NOMO-1 treated with DMSO at 0.1 percent for 48 hours (cell line): Measurements from ENCODE around the gene TMEM187.
"Not testable (repeated sequence)": the region's sequence is repeated elsewhere in the genome, so short reads cannot be mapped to it uniquely, and the experiment has no call there.

Experiments used
- DNase-seq: peaks from one replicate; lab custom pipeline; 2025; ENCODE audit not compliant: unreplicated experiment; lab: John Stamatoyannopoulos, UW

The TMEM187 gene

GRCh38 chrX:153994398-153994797, 21.8 kb downstream of the TMEM187 start:
- not testable (repeated sequence) for DNase-seq

GRCh38 chrX:153995504-153995903, 22.9 kb downstream of the TMEM187 start:
- DNase-seq, result no peak

GRCh38 chrX:153999359-154000037, 26.9 kb downstream of the TMEM187 start:
- DNase-seq, result no peak

GRCh38 chrX:154000051-154000450, 27.5 kb downstream of the TMEM187 start:
- no peak for DNase-seq

- DNase-seq, result peak; percentile 87
Observed at GRCh38 chrX:154002215-154002719, 29.7 kb downstream of the TMEM187 start.

GRCh38 chrX:154004315-154004714, 31.8 kb downstream of the TMEM187 start:
- no peak for DNase-seq

GRCh38 chrX:154006947-154007346, 34.4 kb downstream of the TMEM187 start:
- no peak for DNase-seq

- DNase-seq, result no peak
Observed at GRCh38 chrX:154008521-154008920, 36.0 kb downstream of the TMEM187 start.

- DNase-seq, result peak; percentile 59
Observed at GRCh38 chrX:154010330-154011087, 38.0 kb downstream of the TMEM187 start.

- no peak for DNase-seq
Observed at GRCh38 chrX:154011376-154012335, 39.1 kb downstream of the TMEM187 start.

GRCh38 chrX:154012336-154012991, 39.9 kb downstream of the TMEM187 start:
- no peak for DNase-seq

- no peak for DNase-seq
Observed at GRCh38 chrX:154013001-154013421, 40.5 kb downstream of the TMEM187 start.

- peak; percentile 17 for DNase-seq
Observed at GRCh38 chrX:154013614-154014360, 41.2 kb downstream of the TMEM187 start.

GRCh38 chrX:154014429-154015380, 42.2 kb downstream of the TMEM187 start:
- DNase-seq, result no peak

GRCh38 chrX:154015581-154016264, 43.2 kb downstream of the TMEM187 start:
- DNase-seq, result no peak

GRCh38 chrX:154016366-154017076, 44.0 kb downstream of the TMEM187 start:
- no peak for DNase-seq

GRCh38 chrX:154017766-154018517, 45.4 kb downstream of the TMEM187 start:
- DNase-seq, result no peak
